HL-60/S4 treated with phorbol 12-myristate 13-acetate at 8.2 ng/mL for 4 days and 3 days (cell line): Measurements from ENCODE around the gene JAKMIP2.
"Not testable (repeated sequence)": the region's sequence is repeated elsewhere in the genome, so short reads cannot be mapped to it uniquely, and the experiment has no call there.

Experiments used
- in situ Hi-C: fragments of 300-500 bp; cut with MboI; formaldehyde crosslinking; loops from 2 replicates; pipeline ENCODE4 v1.15.0; 2022; ENCODE audit warnings: low sequenced_read_pairs

JAKMIP2 gene

GRCh38 chr5:147565524-147565923 lies 217.0 kb downstream of the JAKMIP2 start:
- in situ Hi-C loops: no loop called here

GRCh38 chr5:147564124-147564486 lies 218.4 kb downstream of the JAKMIP2 start:
- in situ Hi-C loops: no loop called here

GRCh38 chr5:147563466-147564123 lies 218.9 kb downstream of the JAKMIP2 start:
- in situ Hi-C loops: no loop called here

GRCh38 chr5:147561435-147561834 lies 221.1 kb downstream of the JAKMIP2 start:
- in situ Hi-C loops: no loop called here

- in situ Hi-C loops: no loop called here
Observed at GRCh38 chr5:147560718-147561331, 221.7 kb downstream of the JAKMIP2 start.

GRCh38 chr5:147559749-147560148 lies 222.8 kb downstream of the JAKMIP2 start:
- in situ Hi-C loops: no loop called here

GRCh38 chr5:147558826-147559225 lies 223.7 kb downstream of the JAKMIP2 start:
- in situ Hi-C loops: no loop called here

- in situ Hi-C loops: no loop called here
Observed at GRCh38 chr5:147557876-147558745, 224.4 kb downstream of the JAKMIP2 start.

GRCh38 chr5:147555176-147555575 lies 227.4 kb downstream of the JAKMIP2 start:
- in situ Hi-C loops: no loop called here

- in situ Hi-C loops: no loop called here
Observed at GRCh38 chr5:147554261-147554817, 228.2 kb downstream of the JAKMIP2 start.

- in situ Hi-C loops: not testable (repeated sequence)
Observed at GRCh38 chr5:147553817-147554216, 228.7 kb downstream of the JAKMIP2 start.

- in situ Hi-C loops: no loop called here
Observed at GRCh38 chr5:147552897-147553296, 229.6 kb downstream of the JAKMIP2 start.

GRCh38 chr5:147551677-147552076 lies 230.9 kb downstream of the JAKMIP2 start:
- in situ Hi-C loops: no loop called here

- in situ Hi-C loops: no loop called here
Observed at GRCh38 chr5:147547730-147548129, 234.8 kb downstream of the JAKMIP2 start.

GRCh38 chr5:147544556-147544955 lies 238.0 kb downstream of the JAKMIP2 start:
- in situ Hi-C loops: no loop called here

- in situ Hi-C loops: no loop called here
Observed at GRCh38 chr5:147539053-147539452, 243.5 kb downstream of the JAKMIP2 start.

- in situ Hi-C loops: no loop called here
Observed at GRCh38 chr5:147538236-147538635, 244.3 kb downstream of the JAKMIP2 start.
